ENCODE results near the gene FANCC. TPM values are rescaled to one million over a fixed set of nuclear protein-coding genes. Genes with fewer than 3 reads are reported as not detected.

Gene FANCC
- total and polyA plus RNA-seq, 2 of the 4 experiments (the other 2 are of a cell fraction): 4.7 to 6.3 TPM

- Histone ChIP-seq H3K27me3 (ENCODE audit: control insufficient read depth, insufficient read depth, low read length) (no peaks in the 10 kb centered on the region), H3K9me3 (ENCODE audit: control insufficient read depth, insufficient read depth, low read length) (no peaks in the 10 kb centered on the region), H4K5ac (ENCODE audit: low read depth, low read length) (no peak overlapping the region), H4K8ac (ENCODE audit: low read depth in 2 of 2, low read length in 2 of 2) (peak overlapping the region in 1 of 2 experiments; percentile 26; a peak in 1 of 4 replicates), H3K4me2 (ENCODE audit: low read depth, low read length) (no peak overlapping the region), H2AK5ac (ENCODE audit: low read depth, low read length) (no peak overlapping the region; the same call in 1 of the 2 replicates), H3K18ac (ENCODE audit: low read depth, low read length) (no peak overlapping the region), H3K9ac (ENCODE audit: low read depth, low read length) (no peak overlapping the region), H3K27ac (ENCODE audit: insufficient read depth, low read length) (peak overlapping the region; percentile 1; the same call in 1 of the 2 replicates), H3K36me3 (ENCODE audit: control insufficient read depth, insufficient read depth, low read length) (peaks cover 63% of the 10 kb centered on the region), H2BK20ac (ENCODE audit: low read depth, low read length) (no peak overlapping the region), H3K4me1 (ENCODE audit: control insufficient read depth, insufficient read depth, low read length) (peaks cover 19% of the 10 kb centered on the region), H3K79me1 (ENCODE audit: low read depth in 1 of 2, low read length in 2 of 2) (peaks cover 43 to 97% of the 10 kb centered on the region in 2 experiments), H2AFZ (replicated peaks; ENCODE audit: low read length, poor library complexity) (no peak overlapping the region), H4K91ac (ENCODE audit: insufficient read depth, low read depth, low read length) (no peak overlapping the region), H3K56ac (ENCODE audit: extremely low read depth, insufficient read depth, low read length) (no peak overlapping the region), H2BK15ac (ENCODE audit: low read depth, low read length) (no peak overlapping the region), H2BK120ac (ENCODE audit: low read depth, low read length) (no peak overlapping the region), H4K20me1 (ENCODE audit: insufficient read depth, low read length) (peaks cover 92% of the 10 kb centered on the region), H2BK5ac (ENCODE audit: low read depth, low read length, poor library complexity, severe bottlenecking) (peak overlapping the region; percentile 4), H3K9me1 (ENCODE audit: insufficient read depth, low read length) (peaks cover 31% of the 10 kb centered on the region), H3K14ac (replicated peaks; ENCODE audit: low read depth, low read length) (0 out of 2 replicates have a peak overlapping the region, but pooled peaks have one; percentile 11), H2AK9ac (replicated peaks; ENCODE audit: low read depth, low read length, poor library complexity) (no peak overlapping the region), H3K4ac (ENCODE audit: low read depth, low read length) (peak overlapping the region; percentile 34), H3K23ac (ENCODE audit: low read depth, low read length) (peak overlapping the region; percentile 23; the same call in 1 of the 2 replicates), H3K4me3 (ENCODE audit: insufficient read depth, low read depth, low read length) (no peak overlapping the region)
- TF ChIP-seq SMC3 (IDR thresholded peaks at IDR 0.05; ENCODE audit: low read depth, low read length): no peak
- TF ChIP-seq MAFK (IDR thresholded peaks at IDR 0.05; ENCODE audit: low read depth, low read length): no peak
- no peak for TF ChIP-seq FOS (IDR thresholded peaks at IDR 0.05; ENCODE audit: low read depth, low read length)
- in situ Hi-C loops (cut with MboI; ENCODE audit: low sequenced_read_pairs): no loop called here
- dilution Hi-C loops (cut with HindIII; ENCODE audit: low sequenced_read_pairs, unreplicated experiment): no loop called here
- intact Hi-C loops (cut with micrococcal nuclease): loop anchor here (5.0 kb wide), 1 partner anchor 396 kb away; no protein-coding TSS in a partner anchor
- no TSS peak for BruUV-seq (replicated peaks)
- CTCF ChIA-PET: interaction anchor here (0.6 to 1.4 kb wide), 3 partner anchors 12 to 374 kb away, joined by 3 to 6 read pairs (median 3); no protein-coding TSS in a partner anchor
- ATAC-seq (ENCODE audit: low read depth) (no peak; the same call in 1 of the 2 replicates), DNase-seq (no peak)
- POLR2A ChIA-PET (ENCODE audit: unreplicated experiment): interaction anchor here (0.6 kb wide), 1 partner anchor 403 kb away, joined by 3 read pairs; no protein-coding TSS in a partner anchor
- WGBS, 2 experiments (ENCODE audit: extremely low coverage in 2 of 2, insufficient read length in 1 of 2): 82% methylated on average over 9 of the region's 12 CpGs; no CpG with 5 or more reads in 1 of the 2 experiments
These were observed 239.0 kb downstream of the FANCC start for GRCh38 chr9:95078511-95078910.

Measured in IMR-90 (cell line).